Osteocyte (in vitro differentiated cells): ENCODE data around the gene KIF1A. TPM values are rescaled to one million over a fixed set of nuclear protein-coding genes. Genes with fewer than 3 reads are reported as not detected.

Source experiments
- DNase-seq: peaks from one replicate; pipeline ENCODE4 v3.0.0; 2021; ENCODE audit warnings: mixed read lengths; ENCODE audit not compliant: unreplicated experiment; ENCODE audit errors: extremely low spot score
- H3K27ac Mint-ChIP-seq: one replicate; pipeline ENCODE4 v1.8.0; 2021; ENCODE audit warnings: mild to moderate bottlenecking, mixed read lengths; ENCODE audit not compliant: unreplicated experiment
- H3K27me3 Mint-ChIP-seq: one replicate; pipeline ENCODE4 v1.8.0; 2021; ENCODE audit warnings: mixed read lengths; ENCODE audit not compliant: unreplicated experiment
- H3K36me3 Mint-ChIP-seq: one replicate; pipeline ENCODE4 v1.8.0; 2021; ENCODE audit warnings: mixed read lengths; ENCODE audit not compliant: unreplicated experiment
- H3K4me1 Mint-ChIP-seq: one replicate; pipeline ENCODE4 v1.8.0; 2021; ENCODE audit warnings: mixed read lengths; ENCODE audit not compliant: unreplicated experiment
- H3K4me3 Mint-ChIP-seq: one replicate; pipeline ENCODE4 v1.8.0; 2021; ENCODE audit warnings: mild to moderate bottlenecking, moderate library complexity, mixed read lengths; ENCODE audit not compliant: unreplicated experiment
- H3K9me3 Mint-ChIP-seq: one replicate; pipeline ENCODE4 v1.8.0; 2021; ENCODE audit warnings: mixed read lengths; ENCODE audit not compliant: unreplicated experiment
- CTCF ChIP-seq: fragments of 200-600 bp; sonication (generic); IDR thresholded peaks from 2 replicates; pipeline ENCODE4 v1.5.0; 2021; ENCODE audit warnings: antibody characterized with exemption, mild to moderate bottlenecking, moderate library complexity
- total RNA-seq: library from RNA; stranded (reverse); gene quantifications from 2 replicates; pipeline ENCODE4 v1.2.1, GENCODE V29; 2021

Gene KIF1A
- total RNA-seq, 1 donor from 2014 or later = 5.6 TPM

- Mint-ChIP-seq H3K36me3 (no peaks in the 10 kb centered on the region), H3K9me3 (peaks cover 4% of the 10 kb centered on the region), H3K27me3 (peaks cover 26% of the 10 kb centered on the region), H3K4me1 (no peaks in the 10 kb centered on the region), H3K27ac (no peak overlapping the region), H3K4me3 (no peak overlapping the region)
- DNase-seq = no peak
- no peak for TF ChIP-seq CTCF
Observed at GRCh38 chr2:240796543-240797499, 23.2 kb downstream of the KIF1A start.

- TF ChIP-seq CTCF = no peak
- Mint-ChIP-seq H3K4me3 (no peak overlapping the region), H3K27me3 (peaks cover 20% of the 10 kb centered on the region), H3K9me3 (peaks cover 2% of the 10 kb centered on the region), H3K4me1 (no peaks in the 10 kb centered on the region), H3K36me3 (no peaks in the 10 kb centered on the region), H3K27ac (no peak overlapping the region)
- DNase-seq = no peak
Observed at GRCh38 chr2:240795916-240796510, 24.0 kb downstream of the KIF1A start.

DNA sequence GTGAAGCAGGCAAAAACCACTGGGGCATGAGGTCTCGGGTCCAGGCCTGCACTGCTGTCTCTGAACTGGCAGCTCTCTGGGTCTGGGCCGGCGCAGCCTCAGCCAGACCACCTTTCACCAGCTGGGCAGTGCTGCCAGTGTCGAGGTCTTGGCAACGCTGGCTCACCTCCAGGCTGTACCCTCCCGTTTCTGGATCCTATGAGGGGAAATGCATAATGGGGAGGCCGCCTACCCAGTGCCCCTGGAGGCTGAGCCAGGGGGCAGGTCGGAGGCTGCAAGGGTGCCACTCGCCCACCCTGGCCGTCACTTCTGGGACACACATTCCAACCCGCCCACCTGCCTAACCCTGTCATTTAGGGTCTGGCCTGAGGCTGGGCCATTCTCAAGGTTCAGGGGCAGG is 24.6 kb downstream of the KIF1A start:
- DNase-seq = no peak
- TF ChIP-seq CTCF = no peak
- no peaks in the 10 kb centered on the region for H3K9me3 Mint-ChIP-seq
- no peak overlapping the region for H3K27ac Mint-ChIP-seq
- no peaks in the 10 kb centered on the region for H3K36me3 Mint-ChIP-seq
- no peaks in the 10 kb centered on the region for H3K4me1 Mint-ChIP-seq
- H3K27me3 Mint-ChIP-seq = peaks cover 15% of the 10 kb centered on the region
- H3K4me3 Mint-ChIP-seq = no peak overlapping the region

GRCh38 chr2:240794178-240794721 is 25.8 kb downstream of the KIF1A start:
- Mint-ChIP-seq H3K9me3 (no peaks in the 10 kb centered on the region), H3K4me3 (no peak overlapping the region), H3K36me3 (no peaks in the 10 kb centered on the region), H3K4me1 (no peaks in the 10 kb centered on the region), H3K27me3 (peaks cover 8% of the 10 kb centered on the region), H3K27ac (no peak overlapping the region)
- TF ChIP-seq CTCF = no peak
- no peak for DNase-seq
